GM08714 (cell line): ENCODE measurements around the gene CHAF1A.
A peak's percentile ranks its signal among the peaks of the same experiment; 100 is the strongest.

Source experiments
- H3K4me3 ChIP-seq: fragments of 200-500 bp; sonication (Bioruptor generic); 2 replicates; pipeline ENCODE4 v1.5.1; 2014; ENCODE audit warnings: mild to moderate bottlenecking, low read length, inconsistent platforms
- ZNF274 ChIP-seq: IDR thresholded peaks from 2 replicates; pipeline ENCODE4 v1.6.1; 2012; ENCODE audit warnings: mild to moderate bottlenecking, low read depth, low read length

CHAF1A gene

DNA sequence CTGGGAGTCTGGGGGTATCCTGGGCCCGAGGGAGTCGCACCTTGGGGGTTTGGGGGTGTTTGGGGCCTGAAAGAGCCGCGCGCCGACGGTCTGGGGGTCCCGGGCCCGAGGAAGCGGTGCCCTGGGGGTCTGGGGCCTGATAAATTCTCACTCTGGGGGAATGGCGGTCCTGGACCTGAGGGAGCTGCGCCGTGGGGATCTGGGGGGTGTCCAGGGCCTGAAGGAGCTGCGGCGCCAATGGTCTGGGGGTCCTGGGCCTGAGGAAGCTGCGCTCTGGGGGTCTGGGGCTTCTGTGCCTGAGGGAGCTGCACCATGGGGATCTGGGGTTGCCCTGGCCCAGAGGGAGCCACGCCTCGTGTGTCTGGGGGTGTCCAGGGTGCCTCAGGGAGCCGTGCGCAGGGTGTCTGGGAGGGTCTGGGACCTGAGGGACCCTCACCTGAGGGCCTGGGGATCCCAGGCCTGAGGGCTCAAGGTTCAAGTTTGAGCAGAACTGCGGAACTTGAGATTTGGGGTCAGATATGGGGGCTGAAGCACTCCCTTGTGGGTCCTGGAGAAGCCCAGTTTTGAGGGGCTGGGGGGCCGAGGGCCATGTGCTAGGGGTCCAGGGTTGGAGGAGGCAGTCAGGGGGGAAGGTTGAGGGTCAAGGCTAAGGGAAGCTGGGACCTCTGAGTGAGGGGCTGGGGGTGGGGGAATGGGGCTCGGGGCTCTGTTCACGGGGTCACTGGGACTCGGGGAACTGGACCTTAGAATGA, 70.7 kb downstream of the CHAF1A start:
- no peak for TF ChIP-seq ZNF274
- peak overlapping the region; percentile 95 for H3K4me3 ChIP-seq

DNA sequence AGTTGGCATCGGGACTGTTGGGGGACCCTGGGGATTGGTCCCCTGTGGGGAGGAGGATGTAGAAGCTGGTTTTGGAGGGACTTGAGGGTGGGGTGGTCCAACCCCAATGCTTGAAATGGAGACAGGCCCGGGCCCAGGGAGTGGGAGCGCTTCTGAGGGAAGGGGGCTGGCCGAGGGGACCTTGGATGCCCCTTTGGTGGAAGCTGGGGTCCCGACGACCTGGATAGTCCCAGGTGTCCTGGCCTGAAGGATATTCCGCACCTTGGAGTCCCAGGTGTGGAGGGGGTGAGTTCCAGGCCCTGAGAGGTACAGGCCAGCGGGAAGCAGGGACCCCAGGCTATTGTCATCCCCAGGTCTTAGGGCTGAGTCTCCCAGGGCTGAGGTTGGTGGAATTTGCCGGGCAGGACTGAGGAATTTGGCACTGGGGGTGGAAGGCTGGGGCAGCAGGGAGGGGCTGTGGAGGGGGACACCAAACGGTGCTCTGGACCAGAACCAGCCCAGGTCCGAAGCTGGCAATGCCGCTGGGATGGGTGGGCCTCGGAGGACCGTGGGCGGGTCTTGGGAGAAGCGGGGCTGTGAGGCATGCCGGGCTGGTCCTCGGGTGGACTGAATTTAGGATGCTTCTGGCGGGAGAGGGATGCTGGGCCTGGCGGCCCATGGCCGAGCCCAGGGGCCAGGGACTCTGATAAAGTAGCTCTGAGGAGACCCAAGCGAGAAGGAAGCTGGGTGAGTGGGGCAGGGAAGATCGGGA, 71.5 kb downstream of the CHAF1A start:
- peak overlapping the region; percentile 58 for H3K4me3 ChIP-seq

DNA sequence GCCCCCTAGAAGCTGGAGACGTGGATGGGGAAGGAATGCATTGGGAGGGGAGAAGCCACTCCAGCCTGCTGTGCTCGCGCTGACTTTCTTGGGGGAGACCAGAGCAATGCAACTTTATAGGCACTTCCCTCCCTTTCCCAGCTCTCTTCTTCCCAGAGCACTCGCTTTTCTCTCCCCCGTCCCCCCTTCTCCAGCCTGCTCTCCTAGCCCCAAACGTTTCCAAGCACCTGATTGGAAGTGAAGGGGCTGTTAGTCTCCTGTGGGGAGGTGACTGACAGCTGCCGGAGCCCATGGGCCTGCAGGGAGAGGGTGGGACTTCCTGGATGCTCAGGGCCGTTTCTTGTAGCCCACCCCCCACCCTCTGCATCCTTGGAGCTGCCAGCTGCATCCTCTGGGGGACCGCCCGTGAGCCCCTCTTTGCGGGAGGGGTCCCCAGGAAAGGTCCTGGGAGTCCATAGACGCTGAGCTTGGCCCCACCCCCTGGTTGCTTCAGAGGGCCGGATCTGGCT, 72.1 kb downstream of the CHAF1A start:
- H3K4me3 ChIP-seq = peak overlapping the region; percentile 58; the same call in 1 of the 2 replicates
- TF ChIP-seq ZNF274 = no peak

More for the DNA sequence above, 71.5 kb downstream of the CHAF1A start:
- TF ChIP-seq ZNF274 = no peak

DNA sequence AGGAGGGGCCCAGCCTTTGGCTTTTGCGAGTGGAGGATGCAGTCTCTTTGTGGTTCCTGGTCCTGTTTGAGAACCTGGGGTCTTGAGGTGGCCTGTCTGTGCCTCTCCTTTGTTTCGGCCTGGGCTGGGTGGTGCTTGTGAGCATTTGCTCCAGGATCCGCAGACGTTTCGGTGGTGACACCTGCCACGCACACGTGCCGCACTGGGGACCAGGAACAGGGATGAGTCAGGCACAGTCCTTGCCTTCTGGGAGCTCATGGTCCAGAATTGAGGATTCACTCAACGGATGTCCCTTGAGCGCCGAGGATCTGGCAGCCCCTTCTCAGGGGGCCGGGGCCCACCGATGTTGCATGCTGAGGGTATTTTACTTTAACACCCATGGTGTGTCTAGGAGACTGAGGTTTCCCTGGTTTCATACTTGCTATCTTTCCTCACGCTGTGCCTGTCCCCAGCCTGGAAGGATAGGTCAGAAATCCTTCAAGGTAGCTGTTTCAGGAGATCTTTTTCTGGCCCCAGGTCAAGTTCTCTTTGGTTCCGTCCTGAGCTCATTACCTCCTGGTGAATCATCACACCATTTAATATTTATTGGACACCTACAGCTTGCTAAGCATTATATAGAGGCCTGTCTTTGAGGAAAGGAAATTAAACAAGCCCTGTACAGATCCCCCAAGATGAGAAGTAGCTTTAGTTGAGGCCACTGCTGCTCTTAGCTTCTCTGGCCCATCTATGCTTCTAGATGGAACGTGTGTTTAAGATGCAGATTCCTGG, 74.8 kb downstream of the CHAF1A start:
- no peak overlapping the region for H3K4me3 ChIP-seq
- TF ChIP-seq ZNF274 = no peak

DNA sequence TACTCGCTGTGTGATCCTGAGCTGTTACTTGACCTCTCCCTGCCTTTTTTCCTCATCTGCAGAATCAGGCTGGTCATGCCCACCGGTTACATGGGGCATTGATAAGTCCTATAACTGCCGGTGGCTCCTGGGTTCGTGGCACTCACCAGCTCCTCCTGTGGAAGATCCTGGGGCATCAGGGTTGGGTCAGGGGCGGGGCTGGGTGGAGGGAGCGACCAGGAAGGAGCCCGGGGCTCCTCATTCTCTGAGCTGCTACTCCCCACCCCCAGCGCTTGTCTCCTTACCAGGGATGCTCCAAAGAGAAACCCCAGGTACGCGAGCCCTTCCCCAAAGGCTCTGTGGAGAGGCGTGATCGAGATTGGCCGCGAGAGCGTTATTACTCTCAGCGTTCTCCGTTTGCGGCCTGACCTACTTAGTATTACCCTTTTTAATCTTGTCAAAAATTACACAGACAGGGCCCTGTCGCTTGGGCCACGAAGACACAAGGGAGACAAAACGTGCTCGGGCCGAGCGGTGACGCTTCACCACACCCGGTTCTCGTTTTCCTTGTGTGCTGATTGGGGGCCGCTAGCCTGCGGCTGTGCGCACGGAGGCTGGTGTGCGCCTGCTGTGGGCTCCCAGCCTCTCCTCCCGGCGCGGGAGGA, 80.4 kb downstream of the CHAF1A start:
- no peak overlapping the region for H3K4me3 ChIP-seq
- TF ChIP-seq ZNF274 = no peak

DNA sequence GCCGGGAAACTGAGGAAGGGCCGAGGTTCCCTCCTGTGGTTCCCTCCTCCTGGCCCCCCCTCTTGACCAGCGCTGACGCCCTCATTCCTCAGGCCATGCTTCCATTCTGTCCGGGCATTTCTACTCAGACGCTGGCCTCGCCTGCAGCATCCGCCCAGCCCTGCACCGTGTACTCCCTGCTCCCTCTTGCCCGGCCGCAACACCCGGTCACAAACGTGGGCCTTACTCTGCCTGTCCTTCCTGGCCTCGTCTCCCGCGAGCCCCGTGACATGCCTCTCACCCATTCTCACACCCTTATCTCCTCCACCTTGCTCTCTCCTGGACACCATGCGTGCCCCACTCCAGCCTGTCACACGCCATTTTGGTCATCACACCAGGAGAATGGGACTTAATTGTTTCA, 80.9 kb downstream of the CHAF1A start:
- H3K4me3 ChIP-seq = no peak overlapping the region

DNA sequence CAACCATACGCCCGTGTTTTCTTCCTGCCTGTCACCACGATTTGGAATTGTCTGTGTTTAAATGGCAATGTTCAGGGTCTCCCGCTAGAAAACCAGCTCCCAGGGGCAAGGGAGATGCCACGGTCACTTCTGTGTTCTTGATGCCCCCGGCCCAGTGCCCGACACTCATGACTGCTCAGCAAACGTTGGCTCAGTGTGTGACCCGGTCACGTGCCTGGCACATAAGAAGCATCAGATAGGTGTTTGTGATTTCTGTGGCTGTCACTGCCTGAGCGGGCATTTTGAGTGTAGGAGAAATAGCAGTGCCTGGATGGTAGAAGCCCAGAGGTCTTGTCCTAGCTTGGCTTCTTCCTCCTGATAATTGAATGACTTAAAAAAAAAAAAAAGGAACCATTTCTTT, 85.1 kb downstream of the CHAF1A start:
- no peak for TF ChIP-seq ZNF274
- no peak overlapping the region for H3K4me3 ChIP-seq

More for the DNA sequence above, 80.9 kb downstream of the CHAF1A start:
- no peak for TF ChIP-seq ZNF274

DNA sequence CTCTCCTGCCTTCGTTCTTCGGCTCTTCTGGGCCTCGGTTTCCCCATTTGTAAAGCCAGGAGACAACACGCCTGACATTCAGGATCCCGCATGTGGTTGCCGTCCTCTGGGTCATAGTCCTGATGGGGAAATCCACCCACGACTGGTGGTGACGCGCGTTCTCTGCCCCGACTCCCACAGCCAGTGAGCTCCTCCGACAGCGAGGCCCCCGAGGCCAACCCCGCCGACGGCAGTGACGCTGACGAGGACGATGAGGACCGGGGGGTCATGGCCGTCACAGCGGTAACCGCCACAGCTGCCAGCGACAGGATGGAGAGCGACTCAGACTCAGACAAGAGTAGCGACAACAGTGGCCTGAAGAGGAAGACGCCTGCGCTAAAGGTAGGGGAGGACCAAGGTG, 86.1 kb downstream of the CHAF1A start:
- H3K4me3 ChIP-seq = no peak overlapping the region
- TF ChIP-seq ZNF274 = no peak

DNA sequence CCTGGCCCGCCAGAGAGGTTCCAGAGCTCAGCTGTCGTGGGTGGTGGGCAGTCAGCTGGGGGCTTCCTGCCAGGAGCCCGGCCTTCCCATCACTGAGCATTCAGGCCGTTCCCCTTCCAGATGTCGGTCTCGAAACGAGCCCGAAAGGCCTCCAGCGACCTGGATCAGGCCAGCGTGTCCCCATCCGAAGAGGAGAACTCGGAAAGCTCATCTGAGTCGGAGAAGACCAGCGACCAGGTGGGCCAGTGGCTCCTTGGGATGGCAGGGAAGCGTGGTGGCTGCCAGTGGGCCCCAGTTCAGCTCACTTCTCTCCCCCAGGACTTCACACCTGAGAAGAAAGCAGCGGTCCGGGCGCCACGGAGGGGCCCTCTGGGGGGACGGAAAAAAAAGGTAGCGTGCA, 89.0 kb downstream of the CHAF1A start:
- no peak for TF ChIP-seq ZNF274
- H3K4me3 ChIP-seq = no peak overlapping the region

DNA sequence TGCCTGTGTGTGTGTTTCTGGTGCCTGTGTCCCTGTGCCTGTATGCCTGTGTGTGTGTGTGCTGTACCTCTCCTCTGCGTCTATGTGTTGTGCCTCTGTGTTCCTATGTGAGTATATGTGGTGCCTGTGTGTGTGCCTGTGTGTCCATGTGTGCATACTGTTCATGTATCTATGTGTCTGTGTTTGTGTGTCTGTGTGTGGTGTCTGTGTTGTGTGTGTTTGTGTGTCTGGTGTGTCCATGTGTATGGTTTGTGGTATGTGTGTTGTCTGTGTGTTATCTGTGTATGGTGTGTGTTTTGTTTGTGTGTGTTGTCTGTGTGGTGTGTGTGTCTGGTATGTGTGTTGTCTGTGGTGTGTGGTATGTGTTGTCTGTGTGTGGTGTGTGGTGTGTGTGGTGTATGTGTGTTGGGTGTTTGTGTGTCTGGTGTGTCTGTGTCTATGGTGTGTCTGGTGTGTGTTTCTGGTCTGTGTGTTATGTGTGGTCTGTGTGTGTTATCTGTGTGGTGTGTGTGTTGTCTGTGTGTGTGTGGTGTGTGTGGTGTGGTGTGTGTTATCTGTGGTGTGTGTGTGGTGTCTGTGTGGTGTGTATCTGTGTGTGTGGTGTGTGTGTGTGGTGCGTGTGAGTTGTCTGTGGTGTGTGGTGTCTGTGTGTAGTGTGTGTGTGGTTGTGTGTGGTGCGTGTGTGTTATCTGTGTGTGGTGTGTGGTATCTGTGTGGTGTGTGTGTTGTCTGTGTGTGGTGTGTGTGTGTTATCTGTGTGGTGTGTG, 90.1 kb downstream of the CHAF1A start:
- no peak for TF ChIP-seq ZNF274

More for the DNA sequence above, 90.1 kb downstream of the CHAF1A start:
- no peak overlapping the region for H3K4me3 ChIP-seq
